Measurements from ENCODE around the gene SLC8A1. TPM values are rescaled to one million over a fixed set of nuclear protein-coding genes. Genes with fewer than 3 reads are reported as not detected.

Gene SLC8A1
- total RNA-seq, 1 donor from 2014 or later, result 4.2 TPM

DNA sequence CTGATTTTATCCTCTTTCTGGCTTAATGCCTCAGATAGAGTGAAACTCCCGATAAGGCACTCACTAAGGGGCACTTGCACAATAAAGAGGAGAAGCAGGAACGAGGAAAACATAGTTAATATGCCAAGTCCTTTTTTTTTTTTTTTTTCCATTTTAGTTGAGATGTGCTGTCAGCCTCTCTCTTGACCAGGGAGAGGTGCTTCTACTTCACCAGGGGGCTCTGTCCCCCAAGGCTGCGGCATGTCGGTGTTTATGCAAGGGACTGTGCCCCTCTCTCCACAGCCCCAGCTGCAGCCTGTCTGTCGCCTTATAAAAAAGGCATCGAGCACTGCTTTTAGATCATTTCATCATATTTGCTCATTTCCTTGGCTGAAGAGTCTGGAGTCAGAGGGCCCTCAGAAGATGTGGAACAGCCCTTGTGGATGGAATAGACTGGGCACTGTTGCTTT, 178.1 kb downstream of the SLC8A1 start:
- Mint-ChIP-seq H3K27ac (ENCODE audit: unreplicated experiment) (no peak overlapping the region), H3K9me3 (no peaks in the 10 kb centered on the region), H3K4me3 (no peak overlapping the region), H3K27me3 (ENCODE audit: low read depth) (no peaks in the 10 kb centered on the region), H3K36me3 (ENCODE audit: low read depth) (no peaks in the 10 kb centered on the region), H3K4me1 (peaks cover 5% of the 10 kb centered on the region)
- TF ChIP-seq, protein P1, sequence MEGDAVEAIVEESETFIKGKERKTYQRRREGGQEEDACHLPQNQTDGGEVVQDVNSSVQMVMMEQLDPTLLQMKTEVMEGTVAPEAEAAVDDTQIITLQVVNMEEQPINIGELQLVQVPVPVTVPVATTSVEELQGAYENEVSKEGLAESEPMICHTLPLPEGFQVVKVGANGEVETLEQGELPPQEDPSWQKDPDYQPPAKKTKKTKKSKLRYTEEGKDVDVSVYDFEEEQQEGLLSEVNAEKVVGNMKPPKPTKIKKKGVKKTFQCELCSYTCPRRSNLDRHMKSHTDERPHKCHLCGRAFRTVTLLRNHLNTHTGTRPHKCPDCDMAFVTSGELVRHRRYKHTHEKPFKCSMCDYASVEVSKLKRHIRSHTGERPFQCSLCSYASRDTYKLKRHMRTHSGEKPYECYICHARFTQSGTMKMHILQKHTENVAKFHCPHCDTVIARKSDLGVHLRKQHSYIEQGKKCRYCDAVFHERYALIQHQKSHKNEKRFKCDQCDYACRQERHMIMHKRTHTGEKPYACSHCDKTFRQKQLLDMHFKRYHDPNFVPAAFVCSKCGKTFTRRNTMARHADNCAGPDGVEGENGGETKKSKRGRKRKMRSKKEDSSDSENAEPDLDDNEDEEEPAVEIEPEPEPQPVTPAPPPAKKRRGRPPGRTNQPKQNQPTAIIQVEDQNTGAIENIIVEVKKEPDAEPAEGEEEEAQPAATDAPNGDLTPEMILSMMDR (conservative IDR thresholded peaks at IDR 0.05), result no peak
- DNase-seq (ENCODE audit: low read depth, low spot score), result no peak

DNA sequence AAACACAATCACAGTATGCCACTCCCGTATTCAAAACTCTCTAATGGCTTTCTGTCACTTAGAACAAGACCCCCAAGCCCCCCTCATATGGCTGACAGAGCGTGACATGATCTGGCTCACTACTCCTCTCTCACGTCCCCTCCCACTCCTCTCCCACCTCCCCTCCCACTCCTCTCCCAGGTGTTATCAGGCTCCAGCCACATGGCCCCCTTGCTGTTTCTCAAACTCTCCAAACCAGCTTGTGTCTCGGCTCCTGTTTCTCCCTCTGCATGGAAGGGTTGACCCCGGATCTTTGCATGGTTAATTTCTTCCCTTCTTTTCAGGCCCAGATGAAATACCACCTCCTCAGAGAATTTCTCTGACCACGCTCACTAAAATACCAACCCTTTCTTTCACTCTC, 180.8 kb downstream of the SLC8A1 start:
- Mint-ChIP-seq H3K36me3 (ENCODE audit: low read depth) (no peaks in the 10 kb centered on the region), H3K9me3 (no peaks in the 10 kb centered on the region), H3K4me1 (peaks cover 5% of the 10 kb centered on the region), H3K27ac (ENCODE audit: unreplicated experiment) (no peak overlapping the region), H3K4me3 (no peak overlapping the region), H3K27me3 (ENCODE audit: low read depth) (no peaks in the 10 kb centered on the region)
- TF ChIP-seq, protein P1 (conservative IDR thresholded peaks at IDR 0.05), result no peak
- DNase-seq (ENCODE audit: low read depth, low spot score), result no peak

DNA sequence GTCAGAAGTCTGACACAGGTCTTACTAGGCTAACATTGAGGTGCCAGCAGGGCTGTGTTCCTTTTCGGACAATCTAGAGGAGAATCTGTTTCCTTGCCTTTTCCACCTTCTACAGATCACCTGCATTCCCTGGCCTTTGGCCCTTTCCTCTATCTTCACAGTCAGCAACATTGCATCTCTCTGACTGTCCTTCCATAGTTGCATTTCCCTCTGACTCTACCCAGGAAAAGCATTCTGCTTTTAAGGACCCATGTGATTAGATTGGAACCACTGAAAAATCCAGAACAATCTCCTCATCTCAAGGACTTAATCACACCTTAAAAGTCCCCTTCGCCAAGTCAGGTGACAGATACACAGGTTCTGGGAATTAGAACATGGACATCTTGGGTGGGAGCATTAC, 181.5 kb downstream of the SLC8A1 start:
- Mint-ChIP-seq H3K4me3 (no peak overlapping the region), H3K27ac (ENCODE audit: unreplicated experiment) (no peak overlapping the region), H3K27me3 (ENCODE audit: low read depth) (no peaks in the 10 kb centered on the region), H3K9me3 (no peaks in the 10 kb centered on the region), H3K4me1 (peaks cover 5% of the 10 kb centered on the region), H3K36me3 (ENCODE audit: low read depth) (no peaks in the 10 kb centered on the region)
- no peak for DNase-seq (ENCODE audit: low read depth, low spot score)
- TF ChIP-seq, protein P1 (conservative IDR thresholded peaks at IDR 0.05), result no peak

DNA sequence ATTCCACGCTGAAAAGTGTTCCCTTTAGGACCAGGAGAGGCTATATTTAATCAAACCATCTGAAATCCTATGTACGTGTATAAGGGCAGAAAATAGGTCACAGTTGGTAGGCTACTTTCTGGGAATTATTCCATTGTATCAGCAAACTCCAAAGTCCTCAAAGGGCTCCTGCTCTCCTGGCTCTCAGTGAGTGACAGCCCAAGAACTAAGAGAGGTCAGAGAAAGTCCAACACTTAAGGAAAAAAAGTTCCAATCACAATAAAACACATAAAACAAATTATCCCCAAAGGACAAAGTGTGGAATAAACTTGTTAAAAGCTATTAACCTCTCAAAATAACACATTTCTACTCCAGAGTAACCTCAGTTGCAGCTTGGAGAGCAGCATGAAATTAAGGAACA, 183.3 kb downstream of the SLC8A1 start:
- TF ChIP-seq, protein P1 (conservative IDR thresholded peaks at IDR 0.05), result no peak
- H3K4me1 Mint-ChIP-seq, result peaks cover 5% of the 10 kb centered on the region
- H3K27me3 Mint-ChIP-seq (ENCODE audit: low read depth), result no peaks in the 10 kb centered on the region

DNA sequence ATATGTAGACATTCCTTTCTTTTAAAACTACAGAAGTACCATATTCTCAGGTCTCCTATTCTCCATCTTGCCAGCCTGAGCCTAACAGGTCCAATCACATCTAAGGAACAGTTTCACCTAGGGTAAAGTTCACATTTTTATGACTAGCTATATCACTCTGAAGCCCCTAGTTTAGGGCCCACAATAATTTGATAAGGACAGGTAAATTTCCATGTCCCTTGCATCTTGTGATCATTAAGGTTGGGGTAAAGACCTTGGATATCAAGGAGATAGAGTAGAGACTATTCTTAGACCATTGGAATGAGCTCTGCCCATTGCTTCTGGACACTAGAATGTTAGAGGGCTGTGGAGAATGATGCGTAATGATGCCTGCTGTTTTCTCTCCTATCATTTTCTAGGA, 185.7 kb downstream of the SLC8A1 start:
- no peak for DNase-seq (ENCODE audit: low read depth, low spot score)
- no peak overlapping the region for H3K27ac Mint-ChIP-seq (ENCODE audit: unreplicated experiment)
- H3K27me3 Mint-ChIP-seq (ENCODE audit: low read depth), result no peaks in the 10 kb centered on the region
- no peaks in the 10 kb centered on the region for H3K9me3 Mint-ChIP-seq
- TF ChIP-seq, protein P1 (conservative IDR thresholded peaks at IDR 0.05), result no peak
- H3K36me3 Mint-ChIP-seq (ENCODE audit: low read depth), result no peaks in the 10 kb centered on the region
- peaks cover 1% of the 10 kb centered on the region for H3K4me1 Mint-ChIP-seq
- H3K4me3 Mint-ChIP-seq, result no peak overlapping the region

More for the DNA sequence above, 183.3 kb downstream of the SLC8A1 start:
- no peak for DNase-seq (ENCODE audit: low read depth, low spot score)
- Mint-ChIP-seq H3K27ac (ENCODE audit: unreplicated experiment) (no peak overlapping the region), H3K4me3 (no peak overlapping the region), H3K9me3 (no peaks in the 10 kb centered on the region), H3K36me3 (ENCODE audit: low read depth) (no peaks in the 10 kb centered on the region)

DNA sequence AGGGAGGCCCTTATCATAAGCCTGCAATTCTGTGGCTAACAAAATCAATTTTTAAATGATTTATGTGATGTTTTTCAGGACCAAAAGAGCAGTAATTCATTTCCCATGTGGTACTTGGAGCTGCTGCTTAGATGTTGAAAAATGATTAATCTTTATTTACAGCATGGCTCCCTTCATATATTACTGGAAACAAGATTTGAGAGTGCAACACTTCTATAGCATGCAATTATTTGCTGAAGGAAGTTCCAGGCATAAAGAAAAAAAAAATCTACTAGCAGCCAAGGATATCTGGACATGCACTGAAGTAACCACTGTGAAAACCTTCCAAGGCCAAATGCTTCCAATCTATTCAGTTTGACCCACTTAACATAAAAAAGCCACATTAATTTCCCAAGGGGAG, 186.3 kb downstream of the SLC8A1 start:
- H3K27me3 Mint-ChIP-seq (ENCODE audit: low read depth), result no peaks in the 10 kb centered on the region
- no peak overlapping the region for H3K27ac Mint-ChIP-seq (ENCODE audit: unreplicated experiment)
- no peak for DNase-seq (ENCODE audit: low read depth, low spot score)
- no peak overlapping the region for H3K4me3 Mint-ChIP-seq
- TF ChIP-seq, protein P1 (conservative IDR thresholded peaks at IDR 0.05), result no peak
- no peaks in the 10 kb centered on the region for H3K36me3 Mint-ChIP-seq (ENCODE audit: low read depth)
- H3K9me3 Mint-ChIP-seq, result no peaks in the 10 kb centered on the region
- no peaks in the 10 kb centered on the region for H3K4me1 Mint-ChIP-seq

Data from neural crest cell (in vitro differentiated cells).